Trophoblast cell (in vitro differentiated cells and primary cell): ENCODE results near the gene TCFL5.

Source experiments
- DNase-seq, 2 donors: peaks; one replicate each; pipeline ENCODE4 v3.0.0-alpha.2; 2016
- H2AFZ ChIP-seq: 2 replicates; pipeline ENCODE4 v1.6.1; 2013; ENCODE audit warnings: low read length, moderate library complexity, mild to moderate bottlenecking; ENCODE audit not compliant: insufficient read depth, poor library complexity
- H2AK5ac ChIP-seq: 2 replicates; pipeline ENCODE4 v1.6.1; 2013; ENCODE audit warnings: mild to moderate bottlenecking, low read length
- H2BK120ac ChIP-seq: 2 replicates; pipeline ENCODE4 v1.6.1; 2013; ENCODE audit warnings: low read length, mild to moderate bottlenecking, moderate library complexity; ENCODE audit not compliant: insufficient read depth, poor library complexity
- H2BK12ac ChIP-seq: 2 replicates; pipeline ENCODE4 v1.6.1; 2013; ENCODE audit warnings: mild to moderate bottlenecking, low read length, moderate library complexity
- H2BK5ac ChIP-seq: 2 replicates; pipeline ENCODE4 v1.6.1; 2013; ENCODE audit warnings: low read length, low read depth, moderate library complexity, mild to moderate bottlenecking; ENCODE audit not compliant: poor library complexity
- H3K14ac ChIP-seq: 2 replicates; pipeline ENCODE4 v1.6.1; 2013; ENCODE audit warnings: mild to moderate bottlenecking, low read length
- H3K18ac ChIP-seq: 2 replicates; pipeline ENCODE4 v1.6.1; 2013; ENCODE audit warnings: mild to moderate bottlenecking, low read length
- H3K23ac ChIP-seq: 2 replicates; pipeline ENCODE4 v1.6.1; 2013; ENCODE audit warnings: low read length
- H3K27ac ChIP-seq: 2 replicates; pipeline ENCODE4 v1.5.1; 2013; ENCODE audit warnings: low read depth, mild to moderate bottlenecking, inconsistent platforms, low read length, moderate library complexity
- H3K27me3 ChIP-seq: 2 replicates; pipeline ENCODE4 v1.6.1; 2013; ENCODE audit warnings: inconsistent platforms, mild to moderate bottlenecking, low read length, moderate library complexity; ENCODE audit not compliant: insufficient read depth
- H3K36me3 ChIP-seq, 2 experiments: 1 replicate in 1 of 2; 2 replicates in 1 of 2; pipeline ENCODE4 v1.6.1; 2013; ENCODE audit warnings: low read length in 2 of 2, mild to moderate bottlenecking in 2 of 2, moderate library complexity in 1 of 2; ENCODE audit not compliant: insufficient read depth in 2 of 2, control insufficient read depth in 1 of 2
- H3K4ac ChIP-seq: 2 replicates; pipeline ENCODE4 v1.6.1; 2013; ENCODE audit warnings: low read depth, mild to moderate bottlenecking, low read length, moderate library complexity
- H3K4me1 ChIP-seq, 2 experiments: 1 replicate in 1 of 2; 2 replicates in 1 of 2; pipeline ENCODE4 v1.6.1; 2013; ENCODE audit warnings: low read length in 2 of 2, mild to moderate bottlenecking in 2 of 2, moderate library complexity in 1 of 2; ENCODE audit not compliant: insufficient read depth in 2 of 2, control insufficient read depth in 1 of 2
- H3K4me2 ChIP-seq: 2 replicates; pipeline ENCODE4 v1.6.1; 2013; ENCODE audit warnings: inconsistent platforms, mild to moderate bottlenecking, low read length, moderate library complexity
- H3K4me3 ChIP-seq: 2 replicates; pipeline ENCODE4 v1.5.1; 2013; ENCODE audit warnings: mild to moderate bottlenecking, low read depth, low read length, inconsistent platforms
- H3K79me1 ChIP-seq: one replicate; pipeline ENCODE4 v1.6.1; 2013; ENCODE audit warnings: low read length
- H3K79me2 ChIP-seq: 2 replicates; pipeline ENCODE4 v1.6.1; 2013; ENCODE audit warnings: low read length, mild to moderate bottlenecking; ENCODE audit not compliant: control insufficient read depth, insufficient read depth, poor library complexity
- H3K9ac ChIP-seq: 2 replicates; pipeline ENCODE4 v1.6.1; 2013; ENCODE audit warnings: mild to moderate bottlenecking, low read length
- H3K9me3 ChIP-seq: 2 replicates; pipeline ENCODE4 v1.6.1; 2013; ENCODE audit warnings: low read depth, mild to moderate bottlenecking, control low read depth, inconsistent platforms, low read length; ENCODE audit not compliant: insufficient read depth
- H4K12ac ChIP-seq: 2 replicates; pipeline ENCODE4 v1.6.1; 2013; ENCODE audit warnings: low read depth, mild to moderate bottlenecking, low read length, moderate library complexity
- H4K8ac ChIP-seq: 2 replicates; pipeline ENCODE4 v1.6.1; 2013; ENCODE audit warnings: low read depth, mild to moderate bottlenecking, low read length, moderate library complexity
- H4K91ac ChIP-seq: one replicate; pipeline ENCODE4 v1.6.1; 2013; ENCODE audit warnings: low read depth, mild to moderate bottlenecking, low read length, moderate library complexity
- WGBS: extraction: QIAGEN DNeasy Blood & Tissue Kit; methylation state at CpG from one replicate; pipeline ENCODE4 v1.1.7; 2013; ENCODE audit warnings: missing lambda C conversion rate; ENCODE audit not compliant: insufficient read length, insufficient coverage; ENCODE audit errors: extremely low coverage; 5-methylcytosine and 5-hydroxymethylcytosine counted together

Gene TCFL5

DNA sequence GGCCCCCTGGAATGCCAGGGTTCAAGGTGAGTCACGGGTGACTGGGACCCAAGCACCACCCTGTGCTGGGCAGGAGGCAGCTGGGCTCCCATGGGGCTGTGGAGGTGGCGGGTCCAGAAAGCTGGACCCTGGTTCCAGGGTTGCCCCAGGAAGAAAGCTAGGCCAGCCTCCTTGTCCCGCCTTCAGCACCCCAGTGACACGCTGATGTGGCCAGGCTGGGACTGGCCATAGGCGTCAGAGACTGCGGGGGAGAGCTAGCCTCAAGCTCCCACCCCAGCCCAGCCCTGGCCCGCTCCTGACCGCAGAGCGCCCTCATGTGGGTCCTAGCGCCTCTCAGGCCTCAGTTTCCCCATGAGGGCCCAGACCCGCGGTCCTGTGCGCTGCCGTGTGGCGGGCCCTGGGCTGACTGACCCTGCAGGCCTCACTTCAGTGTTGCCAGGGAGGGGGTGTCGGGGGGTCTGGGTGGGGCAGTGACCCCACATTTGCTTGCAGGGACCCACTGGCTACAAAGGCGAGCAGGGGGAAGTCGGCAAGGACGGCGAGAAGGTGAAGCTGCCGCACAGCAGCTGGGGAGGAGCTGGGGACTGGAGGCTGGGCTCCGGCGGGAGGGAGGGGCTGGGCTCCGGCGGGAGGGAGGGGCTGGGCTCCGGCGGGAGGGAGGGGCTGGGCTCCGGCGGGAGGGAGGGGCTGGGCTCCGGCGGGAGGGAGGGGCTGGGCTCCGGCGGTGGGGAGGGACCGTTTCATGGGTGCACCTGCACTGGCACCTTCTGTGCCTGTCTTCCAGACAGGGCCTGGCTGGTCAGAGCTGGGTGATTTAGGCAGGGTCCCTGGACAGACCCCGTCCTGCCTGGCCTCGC lies 36.9 kb downstream of the TCFL5 start:
- WGBS, result no CpG with 5 or more reads among the region's 36 CpGs
- H3K36me3 ChIP-seq, result peaks cover 70 to 76% of the 10 kb centered on the region in 2 experiments
- no peak overlapping the region for H2AK5ac ChIP-seq
- H3K4me1 ChIP-seq, result peaks cover 8 to 9% of the 10 kb centered on the region in 2 experiments
- H3K79me1 ChIP-seq, result peaks cover 3% of the 10 kb centered on the region
- no peak overlapping the region for H3K23ac ChIP-seq
- H3K4me3 ChIP-seq, result no peak overlapping the region
- H2BK120ac ChIP-seq, result no peak overlapping the region
- no peak overlapping the region for H4K12ac ChIP-seq
- H4K91ac ChIP-seq, result no peak overlapping the region
- H3K18ac ChIP-seq, result no peak overlapping the region
- H3K4me2 ChIP-seq, result no peak overlapping the region
- DNase-seq, result no peak
- H3K9me3 ChIP-seq, result no peaks in the 10 kb centered on the region
- H3K4ac ChIP-seq, result no peak overlapping the region
- no peaks in the 10 kb centered on the region for H3K79me2 ChIP-seq
- no peak overlapping the region for H2BK5ac ChIP-seq
- no peak overlapping the region for H3K14ac ChIP-seq
- H3K9ac ChIP-seq, result no peak overlapping the region
- H3K27me3 ChIP-seq, result no peaks in the 10 kb centered on the region
- no peak overlapping the region for H2AFZ ChIP-seq
- no peak overlapping the region for H2BK12ac ChIP-seq
- H4K8ac ChIP-seq, result no peak overlapping the region
- no peak overlapping the region for H3K27ac ChIP-seq

GRCh38 chr20:62823688-62824475 lies 37.7 kb downstream of the TCFL5 start:
- no peak overlapping the region for H3K4ac ChIP-seq
- H4K12ac ChIP-seq, result no peak overlapping the region
- DNase-seq, result no peak
- H3K79me2 ChIP-seq, result no peaks in the 10 kb centered on the region
- peaks cover 10 to 17% of the 10 kb centered on the region in 2 experiments for H3K4me1 ChIP-seq
- H3K18ac ChIP-seq, result no peak overlapping the region
- H3K27me3 ChIP-seq, result no peaks in the 10 kb centered on the region
- no peak overlapping the region for H2BK120ac ChIP-seq
- H3K27ac ChIP-seq, result no peak overlapping the region
- H4K91ac ChIP-seq, result no peak overlapping the region
- H2AK5ac ChIP-seq, result no peak overlapping the region
- no peak overlapping the region for H2BK12ac ChIP-seq
- no CpG with 5 or more reads among the region's 38 CpGs for WGBS
- no peak overlapping the region for H4K8ac ChIP-seq
- H3K9me3 ChIP-seq, result no peaks in the 10 kb centered on the region
- H3K4me3 ChIP-seq, result no peak overlapping the region
- no peak overlapping the region for H3K14ac ChIP-seq
- H3K36me3 ChIP-seq, result peaks cover 65 to 69% of the 10 kb centered on the region in 2 experiments
- no peak overlapping the region for H2AFZ ChIP-seq
- no peak overlapping the region for H3K4me2 ChIP-seq
- no peak overlapping the region for H2BK5ac ChIP-seq
- no peak overlapping the region for H3K23ac ChIP-seq
- no peak overlapping the region for H3K9ac ChIP-seq
- peaks cover 4% of the 10 kb centered on the region for H3K79me1 ChIP-seq

- H3K9me3 ChIP-seq, result no peaks in the 10 kb centered on the region
- peak; percentile 85 to 91 for DNase-seq
- no peak overlapping the region for H3K27ac ChIP-seq
- no peak overlapping the region for H2BK12ac ChIP-seq
- no peak overlapping the region for H4K8ac ChIP-seq
- H2BK5ac ChIP-seq, result no peak overlapping the region
- H2AK5ac ChIP-seq, result no peak overlapping the region
- H3K79me2 ChIP-seq, result peaks cover 1% of the 10 kb centered on the region
- H3K18ac ChIP-seq, result no peak overlapping the region
- no peak overlapping the region for H3K4ac ChIP-seq
- H2AFZ ChIP-seq, result no peak overlapping the region
- no peaks in the 10 kb centered on the region for H3K27me3 ChIP-seq
- no peak overlapping the region for H3K4me2 ChIP-seq
- no peak overlapping the region for H3K23ac ChIP-seq
- H3K4me1 ChIP-seq, result peaks cover 16 to 26% of the 10 kb centered on the region in 2 experiments
- no peak overlapping the region for H3K9ac ChIP-seq
- WGBS, result no CpG with 5 or more reads among the region's 24 CpGs
- no peak overlapping the region for H3K4me3 ChIP-seq
- no peak overlapping the region for H3K14ac ChIP-seq
- H2BK120ac ChIP-seq, result no peak overlapping the region
- no peak overlapping the region for H4K91ac ChIP-seq
- H3K79me1 ChIP-seq, result peaks cover 8% of the 10 kb centered on the region
- no peak overlapping the region for H4K12ac ChIP-seq
- H3K36me3 ChIP-seq, result peaks cover 56 to 61% of the 10 kb centered on the region in 2 experiments
These were observed 38.6 kb downstream of the TCFL5 start for GRCh38 chr20:62822788-62823651.

GRCh38 chr20:62822239-62822787 lies 39.3 kb downstream of the TCFL5 start:
- no CpG with 5 or more reads among the region's 7 CpGs for WGBS
- H3K4ac ChIP-seq, result no peak overlapping the region

More at GRCh38 chr20:62822239-62822787, 39.3 kb downstream of the TCFL5 start:
- no peak overlapping the region for H3K9ac ChIP-seq
- no peak overlapping the region for H2BK5ac ChIP-seq
- no peak overlapping the region for H3K27ac ChIP-seq
- no peak overlapping the region for H3K18ac ChIP-seq
- H2BK12ac ChIP-seq, result no peak overlapping the region
- no peak overlapping the region for H4K91ac ChIP-seq
- no peak overlapping the region for H2AFZ ChIP-seq
- peaks cover 4% of the 10 kb centered on the region for H3K79me2 ChIP-seq
- H3K4me2 ChIP-seq, result no peak overlapping the region
- H4K8ac ChIP-seq, result no peak overlapping the region
- H3K4me1 ChIP-seq, result peaks cover 21 to 33% of the 10 kb centered on the region in 2 experiments
- no peak for DNase-seq
- H3K23ac ChIP-seq, result no peak overlapping the region
- no peak overlapping the region for H4K12ac ChIP-seq
- no peaks in the 10 kb centered on the region for H3K9me3 ChIP-seq
- no peaks in the 10 kb centered on the region for H3K27me3 ChIP-seq
- H2BK120ac ChIP-seq, result no peak overlapping the region
- H3K4me3 ChIP-seq, result no peak overlapping the region
- H3K14ac ChIP-seq, result no peak overlapping the region
- H3K79me1 ChIP-seq, result peaks cover 16% of the 10 kb centered on the region
- H3K36me3 ChIP-seq, result peaks cover 50 to 54% of the 10 kb centered on the region in 2 experiments
- H2AK5ac ChIP-seq, result no peak overlapping the region
